ENCODE results near the gene EAPP. TPM values are rescaled to one million over a fixed set of nuclear protein-coding genes. Genes with fewer than 3 reads are reported as not detected.

EAPP gene
- total and polyA plus RNA-seq, 2 experiments from 2014 or later, result 25.0 to 53.6 TPM

GRCh38 chr14:34568803-34569202 is 29.3 kb upstream of the EAPP start:
- no peak overlapping the region for H3K4me3 ChIP-seq
- no peaks in the 10 kb centered on the region for H3K4me1 Mint-ChIP-seq
- H3K27me3 Mint-ChIP-seq (ENCODE audit: insufficient read depth, low read depth, poor library complexity), result peaks cover 4% of the 10 kb centered on the region
- no peak overlapping the region for H3K27ac ChIP-seq (ENCODE audit: low read depth)
- peaks cover 16% of the 10 kb centered on the region for H3K36me3 ChIP-seq (ENCODE audit: insufficient read depth)
- ATAC-seq, result no peak
- no peak overlapping the region for H2AFZ ChIP-seq
- TF ChIP-seq ZNF114 (CRISPR knock-in tag; IDR thresholded peaks at IDR 0.05) (no peak), ZNF462 (CRISPR knock-in tag; IDR thresholded peaks at IDR 0.05) (no peak), EZH2phosphoT487 (IDR thresholded peaks at IDR 0.05; ENCODE audit: unreplicated experiment) (no peak), CREB1 (CRISPR knock-in tag; IDR thresholded peaks at IDR 0.05; ENCODE audit: low read depth) (no peak), ZNF331 (CRISPR knock-in tag; IDR thresholded peaks at IDR 0.05; ENCODE audit: low read depth) (no peak), REST (IDR thresholded peaks at IDR 0.05; ENCODE audit: unreplicated experiment) (no peak), POLR2AphosphoS5 (IDR thresholded peaks at IDR 0.05; ENCODE audit: low read depth) (no peak), JUNB (IDR thresholded peaks at IDR 0.05; ENCODE audit: unreplicated experiment) (no peak), ETS1 (IDR thresholded peaks at IDR 0.05) (no peak), CTCF (conservative IDR thresholded peaks at IDR 0.05; ENCODE audit: low read depth in 2 of 2) (no peak), NANOG (IDR thresholded peaks at IDR 0.05; ENCODE audit: borderline replicate concordance) (no peak), EZH2 (IDR thresholded peaks at IDR 0.05; ENCODE audit: low read depth, unreplicated experiment) (no peak), STAT1 (IDR thresholded peaks at IDR 0.05; ENCODE audit: unreplicated experiment) (no peak)
- H3K27me3 ChIP-seq (ENCODE audit: insufficient read depth), result no peaks in the 10 kb centered on the region
- no peak for DNase-seq (ENCODE audit: low spot score)
- no peak overlapping the region for H3K4me3 Mint-ChIP-seq
- H3F3A ChIP-seq (replicated peaks; ENCODE audit: low read depth), result no peaks in the 10 kb centered on the region
- H3K36me3 Mint-ChIP-seq (ENCODE audit: low read depth), result peaks cover 34% of the 10 kb centered on the region
- no peak overlapping the region for H3K4me2 ChIP-seq
- no peaks in the 10 kb centered on the region for H3K4me1 ChIP-seq (ENCODE audit: insufficient read depth)
- H3K79me2 ChIP-seq (replicated peaks; ENCODE audit: insufficient read depth), result no peaks in the 10 kb centered on the region
- H3K27ac Mint-ChIP-seq, result no peak overlapping the region
- no peaks in the 10 kb centered on the region; the same call in 1 of the 2 replicates for H4K20me1 ChIP-seq (replicated peaks; ENCODE audit: insufficient read depth)
- no peaks in the 10 kb centered on the region for H3K9me2 ChIP-seq (ENCODE audit: insufficient read depth)
- no peaks in the 10 kb centered on the region for H3K9me3 Mint-ChIP-seq
